ENCODE results near the gene MAST1.
"Not testable (repeated sequence)": the region's sequence is repeated elsewhere in the genome, so short reads cannot be mapped to it uniquely, and the experiment has no call there.

- not testable (repeated sequence) for TF ChIP-seq CTCF (IDR thresholded peaks at IDR 0.05); POLR2AphosphoS5 (IDR thresholded peaks at IDR 0.05; ENCODE audit: insufficient read depth in 1 of 2, low read depth in 1 of 2)
Observed at GRCh38 chr19:12797607-12798006, 40.7 kb upstream of the MAST1 start.
